D721Med (cell line): ENCODE measurements around the gene IL6.
"Not testable (repeated sequence)": the region's sequence is repeated elsewhere in the genome, so short reads cannot be mapped to it uniquely, and the experiment has no call there.

Source experiments
- DNase-seq: peaks from one replicate; pipeline ENCODE4 v3.0.0; 2011; ENCODE audit warnings: low spot score; ENCODE audit not compliant: insufficient read length
- FAIRE-seq: peaks from 2 replicates; lab custom pipeline; 2011; peaks lifted over from hg19 to GRCh38; lab: Jason Lieb, UNC
- TF ChIP-seq, protein P1 (sequence below): IDR thresholded peaks from 2 replicates; pipeline ENCODE4 v1.5.1; 2012; ENCODE audit warnings: mild to moderate bottlenecking, control low read depth; ENCODE audit not compliant: insufficient read depth; ENCODE audit errors: missing control alignments

Gene IL6

DNA sequence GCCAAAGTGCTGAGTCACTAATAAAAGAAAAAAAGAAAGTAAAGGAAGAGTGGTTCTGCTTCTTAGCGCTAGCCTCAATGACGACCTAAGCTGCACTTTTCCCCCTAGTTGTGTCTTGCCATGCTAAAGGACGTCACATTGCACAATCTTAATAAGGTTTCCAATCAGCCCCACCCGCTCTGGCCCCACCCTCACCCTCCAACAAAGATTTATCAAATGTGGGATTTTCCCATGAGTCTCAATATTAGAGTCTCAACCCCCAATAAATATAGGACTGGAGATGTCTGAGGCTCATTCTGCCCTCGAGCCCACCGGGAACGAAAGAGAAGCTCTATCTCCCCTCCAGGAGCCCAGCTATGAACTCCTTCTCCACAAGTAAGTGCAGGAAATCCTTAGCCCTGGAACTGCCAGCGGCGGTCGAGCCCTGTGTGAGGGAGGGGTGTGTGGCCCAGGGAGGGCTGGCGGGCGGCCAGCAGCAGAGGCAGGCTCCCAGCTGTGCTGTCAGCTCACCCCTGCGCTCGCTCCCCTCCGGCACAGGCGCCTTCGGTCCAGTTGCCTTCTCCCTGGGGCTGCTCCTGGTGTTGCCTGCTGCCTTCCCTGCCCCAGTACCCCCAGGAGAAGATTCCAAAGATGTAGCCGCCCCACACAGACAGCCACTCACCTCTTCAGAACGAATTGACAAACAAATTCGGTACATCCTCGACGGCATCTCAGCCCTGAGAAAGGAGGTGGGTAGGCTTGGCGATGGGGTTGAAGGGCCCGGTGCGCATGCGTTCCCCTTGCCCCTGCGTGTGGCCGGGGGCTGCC is at the start of gene IL6:
Gene IL6 (plus strand): TSS at position 294 of the 807 bp plus-strand sequence. CDS start 63 bp downstream, at position 357.
- TF ChIP-seq, protein P1, sequence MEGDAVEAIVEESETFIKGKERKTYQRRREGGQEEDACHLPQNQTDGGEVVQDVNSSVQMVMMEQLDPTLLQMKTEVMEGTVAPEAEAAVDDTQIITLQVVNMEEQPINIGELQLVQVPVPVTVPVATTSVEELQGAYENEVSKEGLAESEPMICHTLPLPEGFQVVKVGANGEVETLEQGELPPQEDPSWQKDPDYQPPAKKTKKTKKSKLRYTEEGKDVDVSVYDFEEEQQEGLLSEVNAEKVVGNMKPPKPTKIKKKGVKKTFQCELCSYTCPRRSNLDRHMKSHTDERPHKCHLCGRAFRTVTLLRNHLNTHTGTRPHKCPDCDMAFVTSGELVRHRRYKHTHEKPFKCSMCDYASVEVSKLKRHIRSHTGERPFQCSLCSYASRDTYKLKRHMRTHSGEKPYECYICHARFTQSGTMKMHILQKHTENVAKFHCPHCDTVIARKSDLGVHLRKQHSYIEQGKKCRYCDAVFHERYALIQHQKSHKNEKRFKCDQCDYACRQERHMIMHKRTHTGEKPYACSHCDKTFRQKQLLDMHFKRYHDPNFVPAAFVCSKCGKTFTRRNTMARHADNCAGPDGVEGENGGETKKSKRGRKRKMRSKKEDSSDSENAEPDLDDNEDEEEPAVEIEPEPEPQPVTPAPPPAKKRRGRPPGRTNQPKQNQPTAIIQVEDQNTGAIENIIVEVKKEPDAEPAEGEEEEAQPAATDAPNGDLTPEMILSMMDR = no peak
- no peak for FAIRE-seq
- DNase-seq = no peak

DNA sequence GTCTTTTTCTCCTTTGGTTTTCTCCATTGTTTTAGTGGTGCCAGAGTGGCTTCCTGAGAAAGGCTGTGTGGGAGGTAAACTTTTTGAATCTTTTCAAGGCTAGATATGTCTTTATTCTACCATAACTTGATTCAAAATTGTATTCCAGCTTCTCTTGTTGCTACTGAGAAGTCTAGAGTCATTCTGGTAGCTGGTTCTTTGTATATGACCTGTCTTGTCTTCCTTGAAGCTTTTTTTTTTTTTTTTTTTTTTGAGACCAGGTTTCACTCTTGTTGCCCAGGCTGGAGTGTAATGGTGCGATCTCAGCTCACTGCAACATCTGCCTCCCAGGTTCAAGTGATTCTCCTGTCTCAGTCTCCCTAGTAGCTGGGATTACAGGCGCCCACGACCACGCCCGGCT is 49.7 kb upstream of the IL6 start:
- not testable (repeated sequence) for DNase-seq, FAIRE-seq

DNA sequence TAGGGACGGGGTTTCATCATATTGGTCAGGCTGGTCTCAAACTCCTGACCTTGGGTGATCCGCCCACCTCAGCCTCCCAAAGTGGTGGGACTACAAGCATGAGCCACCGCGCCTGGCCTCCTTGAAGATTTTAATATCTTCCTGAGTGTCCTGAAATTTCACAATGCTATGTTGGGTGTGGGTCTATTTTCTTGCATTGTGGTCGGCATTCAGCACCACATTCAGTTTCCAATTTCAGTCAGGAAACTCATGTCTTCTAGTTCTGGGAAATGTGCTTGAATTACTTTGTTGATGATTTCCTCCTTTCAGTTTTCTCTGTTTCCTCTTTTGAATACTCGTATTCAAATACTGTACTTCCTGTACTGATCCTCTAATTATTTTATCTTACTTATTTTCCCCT is 49.3 kb upstream of the IL6 start:
- FAIRE-seq (no peak), DNase-seq (no peak)
- TF ChIP-seq, protein P1 = no peak

DNA sequence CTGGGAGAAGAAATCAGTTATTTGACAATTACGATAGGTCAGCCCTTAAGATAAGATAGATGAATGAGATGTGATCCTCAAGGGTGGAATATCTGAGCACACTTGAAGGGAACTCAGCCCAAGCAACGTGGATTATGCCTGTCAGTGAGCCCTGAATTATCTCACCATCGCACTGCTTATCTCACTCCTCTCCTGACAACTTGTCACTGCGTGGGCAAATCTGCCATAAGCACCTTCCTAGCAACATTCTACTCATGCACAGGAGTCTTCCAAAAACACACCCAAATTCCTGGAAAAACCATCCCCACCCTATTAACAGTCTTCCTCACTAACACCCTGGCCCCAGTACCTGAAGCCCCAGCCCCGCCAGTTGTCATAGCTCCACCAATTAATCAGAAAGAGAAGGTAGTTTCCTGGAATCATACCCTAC is 46.5 kb upstream of the IL6 start:
- DNase-seq (no peak), FAIRE-seq (no peak)
- TF ChIP-seq, protein P1 = no peak

DNA sequence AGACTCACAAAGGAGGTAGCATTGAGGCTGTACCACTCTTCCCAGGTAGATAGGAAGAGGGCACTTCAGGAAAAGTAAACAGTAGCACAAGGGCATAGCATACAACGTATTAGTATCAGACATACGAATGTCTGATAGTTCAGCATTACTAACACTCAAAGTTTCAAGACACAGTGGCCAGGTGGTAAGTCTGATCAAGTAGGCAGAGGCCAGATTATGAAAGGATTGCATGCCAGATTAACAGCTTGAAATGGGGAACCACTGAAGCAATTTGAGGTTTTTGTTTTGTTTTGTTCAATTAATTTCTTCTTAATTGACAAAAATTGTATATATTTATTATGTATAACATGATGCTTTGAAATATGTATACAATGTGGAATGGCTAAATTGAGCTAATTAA is 45.7 kb upstream of the IL6 start:
- DNase-seq (no peak), FAIRE-seq (no peak)
- TF ChIP-seq, protein P1 = no peak

DNA sequence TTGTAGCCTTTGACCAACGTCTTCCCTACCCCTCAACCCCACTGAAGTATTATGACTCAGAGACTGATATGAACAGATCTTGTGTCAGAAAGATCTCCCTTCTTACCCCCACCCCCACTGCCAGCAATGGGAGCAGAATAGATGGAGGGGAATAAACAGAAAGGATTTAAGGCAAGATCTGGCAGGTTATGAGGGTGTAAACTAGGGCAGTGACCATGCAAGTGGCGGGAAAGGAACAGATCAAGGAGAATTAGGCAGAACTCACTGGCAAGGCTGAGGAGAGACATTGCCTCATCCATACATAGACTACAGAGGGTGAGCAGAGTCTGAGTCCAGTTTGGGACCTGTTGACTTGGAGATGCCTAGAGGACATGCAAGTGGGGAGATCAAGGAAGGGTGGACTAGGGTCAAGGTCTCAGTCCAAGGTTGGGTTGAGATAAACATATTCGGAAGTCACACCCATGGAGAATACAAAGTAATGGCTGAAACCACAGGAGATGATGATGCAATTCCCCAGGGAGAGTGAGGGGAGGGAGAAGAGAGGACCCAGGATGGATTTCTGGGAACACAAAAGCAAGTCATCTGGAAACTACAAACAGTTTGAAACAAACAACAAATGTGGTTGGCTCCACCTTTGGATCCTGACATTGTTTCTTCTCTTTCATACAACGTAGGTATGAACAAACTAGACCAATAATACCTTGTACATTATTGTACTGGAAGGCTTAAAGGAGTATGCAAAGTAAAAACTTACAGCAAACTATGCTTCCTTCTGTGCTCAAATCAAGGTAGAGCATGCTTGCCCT is 44.9 kb upstream of the IL6 start:
- TF ChIP-seq, protein P1 = no peak
- no peak for FAIRE-seq

DNA sequence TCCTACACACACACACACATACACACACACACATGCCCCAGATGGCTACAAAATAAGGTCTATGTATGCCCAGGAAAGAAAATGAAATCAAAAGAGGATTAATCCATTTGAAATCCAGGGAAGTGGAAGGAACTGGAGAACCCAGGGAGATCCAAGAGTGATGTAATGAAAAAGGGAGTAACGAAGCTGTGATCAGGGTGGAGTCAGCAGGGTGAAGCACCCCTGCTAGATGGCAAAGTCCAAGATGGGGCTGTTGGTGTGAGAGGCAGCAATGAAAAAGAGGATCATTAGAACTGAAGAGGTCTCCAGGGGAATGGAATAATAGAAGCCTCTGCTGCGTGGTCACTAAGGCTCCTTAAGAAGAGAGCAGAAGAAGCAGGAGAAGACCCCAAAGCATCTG is 43.6 kb upstream of the IL6 start:
- DNase-seq (no peak), FAIRE-seq (no peak)
- TF ChIP-seq, protein P1 = no peak

More for the DNA sequence above, 44.9 kb upstream of the IL6 start:
- DNase-seq = no peak
